HCT116 (cell line): ENCODE data around the gene EXOSC1. TPM values are rescaled to one million over a fixed set of nuclear protein-coding genes. Genes with fewer than 3 reads are reported as not detected.

Experiments
- ATAC-seq: fragments of 200-7000 bp; cut with Tn5 transposase; 2 replicates; pipeline ENCODE4 v1.9.1; 2020; ENCODE audit warnings: mild to moderate bottlenecking, moderate library complexity
- BruUV-seq: library from RNA; stranded (reverse); fragments of 400-500 nt; replicated peaks from 2 replicates; lab custom pipeline; 2021; lab: Mats Ljungman, UMichigan
- CTCF ChIA-PET: fragments of 300-600 bp; sonication (Branson Sonifier 250); formaldehyde crosslinking; loops from one replicate; lab custom pipeline; 2021; ENCODE audit warnings: antibody characterized with exemption; lab: Charles Lee
- POLR2A ChIA-PET: fragments of 300-600, 350-600 bp; sonication (Branson Sonifier 250); formaldehyde crosslinking; loops from one replicate; lab custom pipeline; 2021; ENCODE audit warnings: antibody characterized with exemption; lab: Charles Lee
- RAD21 ChIA-PET, 2 experiments: fragments of 300-600 bp; sonication (Branson Sonifier 250); formaldehyde crosslinking; loops; one replicate each; lab custom pipeline; 2023; ENCODE audit warnings: low total read pairs in 2 of 2; ENCODE audit not compliant: uncharacterized antibody in 2 of 2, unreplicated experiment in 2 of 2, low non-redundant PET in 1 of 2; lab: Charles Lee
- DNase-seq: peaks from one replicate; pipeline ENCODE4 v3.0.0-alpha.2; 2010; ENCODE audit warnings: low read depth, low spot score
- H2AFZ ChIP-seq: fragments of 200-600 bp; shearing (Covaris generic), sonication (generic); 2 replicates; pipeline ENCODE4 v1.6.1; 2017; ENCODE audit warnings: low read depth, mixed run types, mixed read lengths, antibody characterized with exemption, low read length; ENCODE audit not compliant: poor library complexity, severe bottlenecking
- H3K27ac ChIP-seq: 2 replicates; pipeline ENCODE4 v1.5.1; 2012; ENCODE audit warnings: low read depth, low read length
- H3K27me3 ChIP-seq: fragments of 200-600 bp; sonication (generic); 2 replicates; pipeline ENCODE4 v1.6.1; 2016; ENCODE audit warnings: mixed run types, low read length, mixed read lengths; ENCODE audit not compliant: insufficient read depth
- H3K36me3 ChIP-seq, 2 experiments: fragments of 200-500 bp in 1 of 2; fragments of 200-600 bp in 1 of 2; sonication (Bioruptor generic) in 1 of 2; sonication (generic) in 1 of 2; 2 replicates each; pipeline versions ENCODE4 v1.5.1 to v1.6.1; 2014 to 2016; ENCODE audit warnings: low read length in 2 of 2, inconsistent platforms in 1 of 2, mixed read lengths in 1 of 2, mixed run types in 1 of 2; ENCODE audit not compliant: insufficient read depth in 2 of 2, control insufficient read depth in 1 of 2
- H3K4me1 ChIP-seq, 2 experiments: fragments of 200-600 bp in 1 of 2; sonication (generic) in 1 of 2; 2 replicates each; pipeline versions ENCODE4 v1.5.1 to v1.6.1; 2012 to 2017; ENCODE audit warnings: low read length in 2 of 2, inconsistent platforms in 1 of 2, mild to moderate bottlenecking in 1 of 2, mixed read lengths in 1 of 2, mixed run types in 1 of 2, moderate library complexity in 1 of 2; ENCODE audit not compliant: insufficient read depth in 2 of 2, control insufficient read depth in 1 of 2
- H3K4me2 ChIP-seq: fragments of 200-600 bp; sonication (generic); 2 replicates; pipeline ENCODE4 v1.6.1; 2017; ENCODE audit warnings: mixed run types, low read length, mixed read lengths
- H3K4me3 ChIP-seq, 2 experiments: fragments of 200-600 bp in 1 of 2; sonication (generic) in 1 of 2; replicated peaks in 1 of 2; 2 replicates each; pipeline ENCODE4 v1.5.1; 2011 to 2016; ENCODE audit warnings: low read length in 2 of 2, control low read depth in 1 of 2, low read depth in 1 of 2, mild to moderate bottlenecking in 1 of 2, mixed read lengths in 1 of 2, mixed run types in 1 of 2
- H3K79me2 ChIP-seq: fragments of 200-600 bp; sonication (generic); 2 replicates; pipeline ENCODE4 v1.6.1; 2017; ENCODE audit warnings: mild to moderate bottlenecking, mixed run types, low read length, moderate library complexity, mixed read lengths; ENCODE audit not compliant: insufficient read depth
- H3K9ac ChIP-seq: fragments of 200-600 bp; sonication (generic); 2 replicates; pipeline ENCODE4 v1.6.1; 2016; ENCODE audit warnings: low read length, mixed read lengths
- H3K9me2 ChIP-seq: fragments of 200-600 bp; sonication (generic), shearing (Covaris generic); 2 replicates; pipeline ENCODE4 v1.6.1; 2017; ENCODE audit warnings: mixed run types, mild to moderate bottlenecking, moderate library complexity; ENCODE audit not compliant: insufficient read depth
- H3K9me3 ChIP-seq, 2 experiments: fragments of 200-500 bp in 1 of 2; fragments of 200-600 bp in 1 of 2; sonication (Bioruptor generic) in 1 of 2; sonication (generic) in 1 of 2; 2 replicates each; pipeline ENCODE4 v1.6.1; 2014 to 2017; ENCODE audit warnings: low read length in 2 of 2, mixed read lengths in 2 of 2, inconsistent platforms in 1 of 2, low read depth in 1 of 2, mild to moderate bottlenecking in 1 of 2, mixed run types in 1 of 2, moderate library complexity in 1 of 2; ENCODE audit not compliant: control insufficient read depth in 1 of 2, insufficient read depth in 1 of 2
- H4K20me1 ChIP-seq: fragments of 200-600 bp; sonication (generic), shearing (Covaris generic); 2 replicates; pipeline ENCODE4 v1.6.1; 2017; ENCODE audit warnings: mixed run types, mild to moderate bottlenecking, moderate library complexity; ENCODE audit not compliant: insufficient read depth
- CEBPB ChIP-seq: IDR thresholded peaks from 2 replicates; pipeline ENCODE4 v1.6.1; 2012; ENCODE audit warnings: low read depth
- ELF1 ChIP-seq: IDR thresholded peaks from 2 replicates; pipeline ENCODE4 v1.6.1; 2012; ENCODE audit warnings: low read depth, borderline replicate concordance
- EZH2 ChIP-seq: fragments of 200-600 bp; sonication (generic); IDR thresholded peaks from 2 replicates; pipeline ENCODE4 v1.6.1; 2017; ENCODE audit warnings: antibody characterized with exemption, mixed run types
- POLR2AphosphoS5 ChIP-seq: IDR thresholded peaks from 2 replicates; pipeline ENCODE4 v1.6.1; 2011; ENCODE audit warnings: mild to moderate bottlenecking, low read depth, low read length, moderate library complexity
- RAD21 ChIP-seq: IDR thresholded peaks from 2 replicates; pipeline ENCODE4 v1.6.1; 2012; ENCODE audit warnings: low read depth, mild to moderate bottlenecking
- SIN3A ChIP-seq: IDR thresholded peaks from 2 replicates; pipeline ENCODE4 v1.6.1; 2012; ENCODE audit warnings: low read depth
- SP1 ChIP-seq: IDR thresholded peaks from 2 replicates; pipeline ENCODE4 v1.6.1; 2012; ENCODE audit warnings: low read depth
- YY1 ChIP-seq: IDR thresholded peaks from 2 replicates; pipeline ENCODE4 v1.6.1; 2011; ENCODE audit warnings: low read length, low read depth, moderate library complexity, mild to moderate bottlenecking; ENCODE audit not compliant: insufficient replicate concordance; ENCODE audit errors: extremely low read depth
- ZFX ChIP-seq: fragments of 450-650 bp; IDR thresholded peaks from 2 replicates; pipeline ENCODE4 v1.6.1; 2017
- intact Hi-C: fragments of 100-400 bp; cut with micrococcal nuclease; formaldehyde crosslinking; loops from 2 replicates; pipeline ENCODE4 v1.10.0; 2022
- total RNA-seq: library from RNA; stranded (reverse); gene quantifications from one replicate; pipeline ENCODE4 v1.2.1, GENCODE V29; 2021; ENCODE audit not compliant: unreplicated experiment
- TF ChIP-seq, protein P1 (sequence below): IDR thresholded peaks from 2 replicates; pipeline ENCODE4 v1.6.1; 2011; ENCODE audit warnings: mild to moderate bottlenecking, low read length, moderate library complexity; ENCODE audit not compliant: insufficient replicate concordance; ENCODE audit errors: extremely low read depth
- TF ChIP-seq, protein P2 (sequence below): IDR thresholded peaks from 2 replicates; pipeline ENCODE4 v1.6.1; 2012; ENCODE audit warnings: low read depth

Gene EXOSC1
- total RNA-seq, 1 experiment from 2014 or later, result 38.9 TPM

DNA sequence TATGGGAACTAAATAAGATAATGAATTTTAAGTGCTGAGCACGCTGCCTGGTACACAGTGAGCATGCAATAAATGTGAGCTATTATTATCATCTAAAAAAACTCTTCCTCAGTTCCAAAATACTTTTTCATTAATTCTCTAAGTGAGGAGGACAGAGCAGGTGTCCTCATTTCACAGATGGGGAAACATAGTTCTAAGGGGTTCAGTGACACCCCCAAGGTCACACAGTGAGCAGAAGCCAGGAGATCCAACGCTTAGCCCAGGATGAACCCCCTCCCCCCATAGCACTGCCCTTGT, 37.9 kb downstream of the EXOSC1 start:
- ATAC-seq, result no peak
- Histone ChIP-seq H3K27ac (0 out of 2 replicates have a peak overlapping the region, but pooled peaks have one; percentile 25), H3K4me3 (peak overlapping the region in 1 of 2 experiments; percentile 31; a peak in 1 of 4 replicates), H3K9me3 (no peaks in the 10 kb centered on the region), H3K9me2 (no peaks in the 10 kb centered on the region), H3K4me1 (peaks cover 8 to 49% of the 10 kb centered on the region in 2 experiments; a peak in 3 of 4 replicates), H3K4me2 (peak overlapping the region; percentile 83), H3K79me2 (no peaks in the 10 kb centered on the region), H4K20me1 (no peaks in the 10 kb centered on the region), H3K36me3 (no peaks in the 10 kb centered on the region), H2AFZ (no peak overlapping the region), H3K9ac (no peak overlapping the region), H3K27me3 (no peaks in the 10 kb centered on the region)
- intact Hi-C loops, result loop anchor here (1.0 to 2.0 kb wide), 3 partner anchors 38 to 204 kb away; partner anchors contain the start of genes EXOSC1 and ZDHHC16
- ChIA-PET CTCF (interaction anchor here (1.6 kb wide), 1 partner anchor 205 kb away, joined by 4 read pairs; no protein-coding TSS in a partner anchor), RAD21 (no interaction called here), POLR2A (no interaction called here)
- no TSS peak for BruUV-seq
- no peak for DNase-seq
- TF ChIP-seq SIN3A (no peak), RAD21 (no peak), SP1 (no peak), EZH2 (no peak), CEBPB (no peak), ZFX (no peak), ELF1 (no peak), YY1 (no peak), POLR2AphosphoS5 (no peak)
- TF ChIP-seq, protein P1, sequence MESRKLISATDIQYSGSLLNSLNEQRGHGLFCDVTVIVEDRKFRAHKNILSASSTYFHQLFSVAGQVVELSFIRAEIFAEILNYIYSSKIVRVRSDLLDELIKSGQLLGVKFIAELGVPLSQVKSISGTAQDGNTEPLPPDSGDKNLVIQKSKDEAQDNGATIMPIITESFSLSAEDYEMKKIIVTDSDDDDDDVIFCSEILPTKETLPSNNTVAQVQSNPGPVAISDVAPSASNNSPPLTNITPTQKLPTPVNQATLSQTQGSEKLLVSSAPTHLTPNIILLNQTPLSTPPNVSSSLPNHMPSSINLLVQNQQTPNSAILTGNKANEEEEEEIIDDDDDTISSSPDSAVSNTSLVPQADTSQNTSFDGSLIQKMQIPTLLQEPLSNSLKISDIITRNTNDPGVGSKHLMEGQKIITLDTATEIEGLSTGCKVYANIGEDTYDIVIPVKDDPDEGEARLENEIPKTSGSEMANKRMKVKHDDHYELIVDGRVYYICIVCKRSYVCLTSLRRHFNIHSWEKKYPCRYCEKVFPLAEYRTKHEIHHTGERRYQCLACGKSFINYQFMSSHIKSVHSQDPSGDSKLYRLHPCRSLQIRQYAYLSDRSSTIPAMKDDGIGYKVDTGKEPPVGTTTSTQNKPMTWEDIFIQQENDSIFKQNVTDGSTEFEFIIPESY, result no peak
- TF ChIP-seq, protein P2, sequence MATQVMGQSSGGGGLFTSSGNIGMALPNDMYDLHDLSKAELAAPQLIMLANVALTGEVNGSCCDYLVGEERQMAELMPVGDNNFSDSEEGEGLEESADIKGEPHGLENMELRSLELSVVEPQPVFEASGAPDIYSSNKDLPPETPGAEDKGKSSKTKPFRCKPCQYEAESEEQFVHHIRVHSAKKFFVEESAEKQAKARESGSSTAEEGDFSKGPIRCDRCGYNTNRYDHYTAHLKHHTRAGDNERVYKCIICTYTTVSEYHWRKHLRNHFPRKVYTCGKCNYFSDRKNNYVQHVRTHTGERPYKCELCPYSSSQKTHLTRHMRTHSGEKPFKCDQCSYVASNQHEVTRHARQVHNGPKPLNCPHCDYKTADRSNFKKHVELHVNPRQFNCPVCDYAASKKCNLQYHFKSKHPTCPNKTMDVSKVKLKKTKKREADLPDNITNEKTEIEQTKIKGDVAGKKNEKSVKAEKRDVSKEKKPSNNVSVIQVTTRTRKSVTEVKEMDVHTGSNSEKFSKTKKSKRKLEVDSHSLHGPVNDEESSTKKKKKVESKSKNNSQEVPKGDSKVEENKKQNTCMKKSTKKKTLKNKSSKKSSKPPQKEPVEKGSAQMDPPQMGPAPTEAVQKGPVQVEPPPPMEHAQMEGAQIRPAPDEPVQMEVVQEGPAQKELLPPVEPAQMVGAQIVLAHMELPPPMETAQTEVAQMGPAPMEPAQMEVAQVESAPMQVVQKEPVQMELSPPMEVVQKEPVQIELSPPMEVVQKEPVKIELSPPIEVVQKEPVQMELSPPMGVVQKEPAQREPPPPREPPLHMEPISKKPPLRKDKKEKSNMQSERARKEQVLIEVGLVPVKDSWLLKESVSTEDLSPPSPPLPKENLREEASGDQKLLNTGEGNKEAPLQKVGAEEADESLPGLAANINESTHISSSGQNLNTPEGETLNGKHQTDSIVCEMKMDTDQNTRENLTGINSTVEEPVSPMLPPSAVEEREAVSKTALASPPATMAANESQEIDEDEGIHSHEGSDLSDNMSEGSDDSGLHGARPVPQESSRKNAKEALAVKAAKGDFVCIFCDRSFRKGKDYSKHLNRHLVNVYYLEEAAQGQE, result no peak
